ENCODE results near the gene MKNK2.

DNA sequence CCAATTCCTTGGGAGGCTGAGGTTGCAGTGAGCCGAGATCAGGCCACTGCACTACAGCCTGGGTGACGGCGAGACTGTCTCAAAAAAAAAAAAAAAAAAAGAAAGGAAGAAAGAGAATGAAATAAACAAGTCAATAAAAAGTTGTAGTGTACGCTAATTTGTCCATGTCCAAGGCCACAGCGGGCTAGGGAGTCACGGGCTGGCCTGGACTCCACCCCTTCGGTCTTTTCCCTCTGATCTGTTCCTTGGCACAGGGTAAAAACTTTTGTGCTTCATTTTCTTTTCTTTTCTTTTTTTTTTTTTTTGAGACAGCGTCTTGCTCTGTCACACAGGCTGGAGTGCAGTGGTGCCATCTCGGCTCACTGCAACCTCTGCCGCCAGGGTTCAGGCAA is 19.4 kb upstream of the MKNK2 start:
- no peak for TF ChIP-seq POLR2A (IDR thresholded peaks at IDR 0.05)
- TF ChIP-seq, protein P1, sequence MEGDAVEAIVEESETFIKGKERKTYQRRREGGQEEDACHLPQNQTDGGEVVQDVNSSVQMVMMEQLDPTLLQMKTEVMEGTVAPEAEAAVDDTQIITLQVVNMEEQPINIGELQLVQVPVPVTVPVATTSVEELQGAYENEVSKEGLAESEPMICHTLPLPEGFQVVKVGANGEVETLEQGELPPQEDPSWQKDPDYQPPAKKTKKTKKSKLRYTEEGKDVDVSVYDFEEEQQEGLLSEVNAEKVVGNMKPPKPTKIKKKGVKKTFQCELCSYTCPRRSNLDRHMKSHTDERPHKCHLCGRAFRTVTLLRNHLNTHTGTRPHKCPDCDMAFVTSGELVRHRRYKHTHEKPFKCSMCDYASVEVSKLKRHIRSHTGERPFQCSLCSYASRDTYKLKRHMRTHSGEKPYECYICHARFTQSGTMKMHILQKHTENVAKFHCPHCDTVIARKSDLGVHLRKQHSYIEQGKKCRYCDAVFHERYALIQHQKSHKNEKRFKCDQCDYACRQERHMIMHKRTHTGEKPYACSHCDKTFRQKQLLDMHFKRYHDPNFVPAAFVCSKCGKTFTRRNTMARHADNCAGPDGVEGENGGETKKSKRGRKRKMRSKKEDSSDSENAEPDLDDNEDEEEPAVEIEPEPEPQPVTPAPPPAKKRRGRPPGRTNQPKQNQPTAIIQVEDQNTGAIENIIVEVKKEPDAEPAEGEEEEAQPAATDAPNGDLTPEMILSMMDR (IDR thresholded peaks at IDR 0.05), result no peak

All from transverse colon (tissue), 3 donors.